Renal pelvis (tissue), 12 donors: Measurements from ENCODE around the gene AAK1. TPM values are rescaled to one million over a fixed set of nuclear protein-coding genes. Genes with fewer than 3 reads are reported as not detected.
"Not testable (repeated sequence)": the region's sequence is repeated elsewhere in the genome, so short reads cannot be mapped to it uniquely, and the experiment has no call there.

Experiments
- DNase-seq: peaks from one replicate; pipeline ENCODE4 v3.0.0-alpha.2; 2013
- long read RNA-seq, 16 experiments: transcript quantifications; one replicate each; lab custom pipeline, GENCODE V29; 2026
- polyA plus RNA-seq, 3 donors: library from polyadenylated mRNA; unstranded; fragments of 120-200 nt; gene quantifications; one replicate each; pipeline ENCODE4 v1.2.1, GENCODE V29; 2013; ENCODE audit not compliant: insufficient read length in 3 of 3

Gene AAK1
- 10 to 100 TPM; 16.7 to 27.0 (median 26.4) TPM for polyA plus RNA-seq
- long read RNA-seq, donor 1, result 0 reads
- long read RNA-seq, donor 2, partial matches to known transcripts, result 0 of 2 reads
- long read RNA-seq, donor 2, other reads (novel, unspliced or antisense), result 0 of 2 reads
- long read RNA-seq, donor 3, partial matches to known transcripts, result 0 of 4 reads
- long read RNA-seq, donor 3, other reads (novel, unspliced or antisense), result 0 of 4 reads
- long read RNA-seq, donor 4, partial matches to known transcripts, result 434 of 446 reads
- long read RNA-seq, donor 4, other reads (novel, unspliced or antisense), result 8 of 446 reads
- long read RNA-seq, donor 5, partial matches to known transcripts, result 136 of 170 reads
- long read RNA-seq, donor 5, other reads (novel, unspliced or antisense), result 33 of 170 reads
- long read RNA-seq, donor 6, partial matches to known transcripts, result 325 of 331 reads
- long read RNA-seq, donor 6, other reads (novel, unspliced or antisense), result 5 of 331 reads
- long read RNA-seq, donor 7, partial matches to known transcripts, result 325 of 406 reads
- long read RNA-seq, donor 7, other reads (novel, unspliced or antisense), result 81 of 406 reads
- long read RNA-seq, donor 8, result 0 reads
- long read RNA-seq, donor 9, partial matches to known transcripts, result 0 of 3 reads
- long read RNA-seq, donor 9, other reads (novel, unspliced or antisense), result 0 of 3 reads
- long read RNA-seq, donor 10, partial matches to known transcripts, result 0 of 1 reads
- long read RNA-seq, donor 10, other reads (novel, unspliced or antisense), result 0 of 1 reads
- long read RNA-seq, donor 11, partial matches to known transcripts, result 286 of 326 reads
- long read RNA-seq, donor 11, other reads (novel, unspliced or antisense), result 38 of 326 reads
- long read RNA-seq, donor 12, partial matches to known transcripts, result 354 of 504 reads
- long read RNA-seq, donor 12, other reads (novel, unspliced or antisense), result 149 of 504 reads
- long read RNA-seq, donor 13, partial matches to known transcripts, result 206 of 210 reads
- long read RNA-seq, donor 13, other reads (novel, unspliced or antisense), result 0 of 210 reads
- long read RNA-seq, donor 14, result 0 reads
- long read RNA-seq, donor 15, transcript AAK1-208 (2 exons, 453 nt), result major isoform, 6 of 6 reads
- long read RNA-seq, donor 15, partial matches to known transcripts, result 0 of 6 reads
- long read RNA-seq, donor 15, other reads (novel, unspliced or antisense), result 0 of 6 reads
- long read RNA-seq, donor 16, partial matches to known transcripts, result 0 of 3 reads
- long read RNA-seq, donor 16, other reads (novel, unspliced or antisense), result 0 of 3 reads

DNA sequence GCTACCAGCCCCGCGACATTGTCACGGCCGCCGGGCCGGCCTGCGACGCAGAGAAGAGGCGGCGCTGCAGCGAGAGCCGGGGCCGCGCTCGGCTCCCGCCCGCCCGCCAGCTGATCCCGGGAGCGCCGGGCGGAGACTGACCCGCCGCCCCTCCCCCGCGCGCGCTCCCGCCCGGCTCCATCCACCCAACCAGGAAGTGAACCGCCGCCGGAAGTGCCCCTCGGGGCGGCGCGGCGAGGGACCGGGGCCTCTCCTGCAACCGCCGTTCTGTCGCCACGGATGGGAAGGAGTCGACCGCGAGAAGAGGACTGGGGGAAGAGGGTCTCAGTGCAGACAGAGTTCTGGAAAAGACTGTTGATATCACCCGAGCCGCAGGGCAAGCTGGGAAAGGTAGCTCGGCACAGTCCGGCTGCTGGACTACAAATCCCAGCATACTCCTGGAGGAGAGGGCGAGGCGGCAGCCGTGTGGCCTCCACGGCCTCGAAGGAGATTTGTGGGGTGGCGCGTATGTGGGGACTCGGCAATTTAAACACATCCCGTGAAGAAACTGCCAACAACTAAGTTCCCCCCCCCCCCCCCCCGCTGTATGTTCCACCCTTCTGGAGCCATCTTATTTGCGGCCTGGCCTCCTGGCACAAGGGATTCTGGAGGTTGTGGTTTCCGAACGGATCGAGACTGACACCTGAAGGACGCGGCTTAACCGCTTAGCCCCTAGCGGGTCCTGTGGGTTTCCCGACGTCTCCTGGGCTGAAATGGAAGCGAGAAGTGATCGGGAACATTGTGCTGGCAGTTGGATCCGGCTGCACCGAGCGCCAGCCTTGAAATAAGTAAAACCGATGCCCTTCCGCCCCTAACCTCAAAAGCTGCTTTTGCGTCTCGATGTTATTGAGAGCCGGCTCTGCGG is at the start of gene AAK1:
TSS of gene AAK1 (minus strand) at position 138 of the 904 bp plus-strand sequence. CDS start 699 bp downstream, outside the sequence.
- peak; percentile 93 for DNase-seq

DNA sequence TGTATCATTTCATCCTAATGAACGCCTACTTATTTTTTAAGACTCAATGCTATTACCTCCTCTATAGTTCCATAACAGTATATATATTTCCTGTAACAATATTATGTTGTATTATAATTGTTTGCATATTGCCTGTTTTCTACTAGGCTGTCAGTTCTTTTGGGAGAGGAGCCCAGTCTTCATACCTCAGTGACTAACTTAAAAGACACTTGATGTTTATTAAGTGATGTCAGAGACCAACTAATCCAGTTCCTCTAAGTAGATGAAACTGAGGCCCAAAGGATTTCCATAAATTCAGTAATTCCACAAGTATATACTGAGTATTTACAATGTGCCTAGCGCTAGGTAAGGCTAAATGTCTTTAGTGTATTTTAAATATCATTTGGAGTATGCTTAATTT is 48.9 kb upstream of the AAK1 start:
- DNase-seq, result no peak

DNA sequence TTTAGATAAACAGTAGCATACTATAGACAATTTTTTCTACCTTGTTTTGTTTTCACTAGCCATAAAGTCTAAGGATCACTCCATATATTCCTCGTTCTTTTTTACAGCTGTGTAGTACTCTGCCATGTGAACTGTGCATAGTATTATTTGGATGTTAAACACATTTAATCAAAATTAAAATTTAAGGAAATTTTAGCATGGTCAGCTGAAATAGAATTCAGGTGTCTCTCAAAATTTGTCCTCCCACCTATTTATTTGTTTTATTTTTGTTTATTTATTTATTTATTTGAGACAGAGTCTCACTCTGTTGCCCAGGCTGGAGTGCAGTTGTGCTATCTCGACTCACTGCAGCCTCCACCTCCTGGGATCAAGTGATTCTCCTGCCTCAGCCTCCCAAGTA is 46.4 kb upstream of the AAK1 start:
- no peak for DNase-seq

DNA sequence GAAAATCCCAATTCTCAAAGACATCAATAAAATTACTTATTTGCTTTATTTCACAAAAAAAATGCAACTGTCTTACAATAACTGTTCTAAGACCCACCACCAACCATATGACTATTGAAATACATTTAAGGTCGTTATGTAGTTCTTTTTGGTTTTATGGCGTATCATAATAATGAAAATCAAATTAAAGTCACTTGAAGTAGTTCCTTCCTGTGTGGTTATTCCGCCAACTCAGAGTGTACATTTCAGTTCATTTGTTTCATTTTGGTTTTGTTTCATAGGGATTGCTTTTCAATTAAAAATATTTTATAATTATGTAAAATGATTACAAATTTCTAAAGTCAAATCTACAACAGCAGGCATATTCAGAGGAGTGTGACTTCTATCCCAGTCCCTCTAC is 45.9 kb upstream of the AAK1 start:
- DNase-seq, result no peak

DNA sequence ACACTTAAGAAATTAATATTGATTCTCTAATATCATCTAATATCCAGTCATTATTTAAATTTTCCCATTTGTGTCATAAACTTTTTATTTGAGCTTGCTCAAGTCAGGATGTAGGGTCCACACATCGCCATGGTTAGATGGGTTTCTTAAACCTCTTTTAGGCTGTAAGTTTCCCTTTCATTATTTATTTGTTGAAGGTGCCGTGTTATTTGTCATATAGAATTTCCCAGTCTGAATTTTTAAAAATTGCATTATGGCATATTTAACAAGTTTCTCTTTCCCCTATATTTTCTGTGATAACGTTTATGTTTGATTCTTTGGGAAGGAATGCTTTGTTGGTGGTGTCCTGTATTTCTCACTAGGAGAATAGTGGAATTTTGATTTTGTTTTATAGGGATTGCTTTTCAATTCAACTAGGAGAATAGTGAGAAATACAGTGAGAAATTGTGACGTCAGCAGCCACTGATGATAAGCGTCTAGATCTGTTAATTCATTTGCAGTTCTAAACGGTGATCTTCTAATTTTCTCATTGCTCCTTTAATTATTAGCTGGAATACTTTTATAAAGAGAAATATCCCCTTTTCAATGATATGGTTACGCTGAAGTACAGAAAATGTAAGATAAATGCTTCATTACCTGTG is 44.6 kb upstream of the AAK1 start:
- no peak for DNase-seq

DNA sequence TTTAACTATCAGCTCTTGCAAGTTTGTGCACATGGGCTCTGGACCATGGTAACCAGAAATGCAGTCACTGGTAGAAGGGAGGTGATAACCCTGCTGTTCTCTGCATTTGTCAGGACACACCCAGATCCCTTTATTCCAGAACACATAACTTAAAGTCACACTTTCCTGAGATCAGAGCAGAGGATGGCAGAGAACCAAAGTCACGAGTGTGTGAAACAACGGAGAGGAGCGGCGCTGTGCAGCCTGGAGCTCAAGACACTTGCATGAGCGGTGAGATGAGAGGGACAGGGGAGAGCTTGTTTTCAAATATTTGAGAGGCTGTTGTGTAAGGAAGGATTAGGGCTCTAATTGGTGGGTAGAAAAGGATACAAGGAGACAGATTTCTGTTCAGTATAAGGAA is 43.3 kb upstream of the AAK1 start:
- no peak for DNase-seq

DNA sequence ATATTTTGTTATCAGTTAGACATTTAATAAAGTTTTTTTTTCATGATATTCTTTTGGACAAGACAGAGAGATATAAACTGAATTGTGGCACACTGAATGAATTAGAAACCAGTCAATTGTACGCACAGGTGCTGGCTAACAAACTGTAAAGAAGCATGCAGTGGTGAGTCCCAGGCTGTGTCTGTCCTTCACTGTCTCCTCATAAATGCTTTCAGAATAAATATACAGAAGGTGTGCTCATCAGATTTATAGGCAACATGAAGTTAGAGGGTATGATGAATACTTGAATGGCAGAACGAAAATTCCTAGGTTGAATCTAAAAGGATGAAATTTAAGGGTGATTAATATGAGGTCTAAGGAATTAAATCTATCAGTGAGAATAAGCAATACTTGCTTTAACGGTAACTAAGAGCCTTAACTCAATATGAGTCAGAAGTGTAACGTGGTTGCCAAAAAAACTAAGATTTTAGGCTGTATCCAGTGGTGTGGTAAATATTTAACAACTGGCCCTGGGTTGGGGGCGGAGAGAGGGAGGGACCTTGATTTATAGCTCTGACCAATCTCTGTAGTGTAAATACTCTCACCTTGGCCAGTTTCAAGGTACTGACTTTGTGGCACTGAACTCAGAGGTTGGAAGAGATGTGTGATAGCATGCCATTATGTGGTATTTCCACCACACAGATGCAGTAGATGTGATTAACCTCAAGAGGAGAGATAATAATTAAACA is 41.9 kb upstream of the AAK1 start:
- no peak for DNase-seq

DNA sequence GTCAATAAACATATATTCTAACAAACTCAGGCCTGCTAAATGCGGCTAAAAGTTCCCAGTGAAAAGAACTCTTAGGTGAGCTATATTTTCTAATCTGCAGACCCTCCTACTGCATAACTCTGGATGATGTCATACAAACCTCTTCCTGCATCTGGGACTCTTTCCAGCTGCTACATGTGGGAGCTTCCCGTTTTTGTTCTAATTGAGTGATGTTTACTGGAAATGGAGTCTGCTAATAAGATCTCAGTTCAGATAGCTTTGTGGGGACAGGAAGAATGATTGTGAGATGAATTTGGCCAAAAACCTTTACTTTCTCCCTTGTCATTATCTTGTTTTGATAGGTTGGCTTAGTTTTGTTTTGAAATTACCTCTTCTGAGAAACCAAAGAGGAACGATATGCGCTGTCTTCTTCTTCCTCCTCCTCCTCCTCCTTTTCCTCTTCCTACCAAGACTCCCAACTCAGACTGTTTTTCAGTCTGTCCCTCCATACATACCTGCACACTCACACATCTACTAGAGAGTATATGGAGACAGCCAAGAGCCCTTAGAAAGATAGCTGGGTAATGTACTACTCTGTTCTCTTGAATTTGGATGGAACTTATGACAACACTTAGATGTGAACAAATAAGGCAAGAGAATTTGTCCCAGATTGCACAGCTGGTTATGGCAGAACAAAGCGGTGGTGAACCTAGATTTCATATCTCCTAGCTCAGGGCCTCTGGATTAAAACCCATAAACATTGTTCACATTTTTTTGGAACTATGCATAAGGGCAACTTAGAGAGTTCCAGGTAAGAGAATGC is 39.8 kb upstream of the AAK1 start:
- peak; percentile 84 for DNase-seq

DNA sequence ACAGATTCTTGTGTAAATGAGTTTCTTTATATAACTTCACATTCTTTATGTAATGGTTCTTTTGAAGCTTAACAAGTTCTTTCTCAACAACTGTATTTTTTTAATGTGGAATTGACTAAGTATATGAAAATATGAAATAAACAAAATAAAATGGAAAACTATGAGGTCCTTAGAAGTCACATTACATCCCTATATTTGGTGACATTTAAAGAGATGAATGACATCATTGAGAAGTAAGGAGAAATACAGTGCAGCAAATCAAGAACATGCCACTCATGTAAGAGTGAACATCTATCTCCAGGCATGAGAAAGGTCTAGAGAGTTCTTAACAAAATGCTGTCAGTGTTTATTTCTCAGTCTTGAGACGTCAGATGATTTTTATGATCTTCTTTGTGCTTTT is 39.0 kb upstream of the AAK1 start:
- no peak for DNase-seq

DNA sequence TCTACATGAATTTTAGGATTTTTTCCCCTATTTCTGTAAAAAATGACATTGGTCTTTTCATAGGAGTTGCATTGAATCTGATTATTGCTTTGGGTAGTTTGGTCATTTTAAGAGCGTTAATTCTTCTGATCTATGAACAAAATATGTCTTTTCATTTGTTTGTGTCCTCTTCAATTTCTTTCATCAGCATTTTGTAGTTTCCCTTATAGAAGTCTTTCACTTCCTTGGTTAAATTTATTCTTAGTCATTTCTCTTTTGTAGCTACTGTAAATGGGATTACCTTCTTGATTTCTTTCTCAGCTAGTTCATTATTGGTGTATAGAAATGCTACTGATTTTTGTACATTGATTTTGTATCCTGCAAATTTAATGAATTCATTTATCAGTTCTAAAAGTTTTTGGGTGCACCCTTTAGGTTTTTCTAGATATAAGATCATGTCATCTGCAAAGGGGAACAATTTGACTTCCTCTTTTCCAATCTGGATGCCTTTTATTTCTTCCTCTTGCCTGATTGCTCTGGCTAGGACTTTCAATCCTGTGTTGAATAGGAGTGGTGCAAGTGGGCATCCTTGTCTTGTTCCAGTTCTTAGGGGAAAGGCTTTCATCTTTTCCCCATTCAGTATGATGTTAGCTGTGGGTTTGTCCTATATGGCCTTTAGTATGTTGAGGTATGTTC is 36.6 kb upstream of the AAK1 start:
- DNase-seq, result no peak

DNA sequence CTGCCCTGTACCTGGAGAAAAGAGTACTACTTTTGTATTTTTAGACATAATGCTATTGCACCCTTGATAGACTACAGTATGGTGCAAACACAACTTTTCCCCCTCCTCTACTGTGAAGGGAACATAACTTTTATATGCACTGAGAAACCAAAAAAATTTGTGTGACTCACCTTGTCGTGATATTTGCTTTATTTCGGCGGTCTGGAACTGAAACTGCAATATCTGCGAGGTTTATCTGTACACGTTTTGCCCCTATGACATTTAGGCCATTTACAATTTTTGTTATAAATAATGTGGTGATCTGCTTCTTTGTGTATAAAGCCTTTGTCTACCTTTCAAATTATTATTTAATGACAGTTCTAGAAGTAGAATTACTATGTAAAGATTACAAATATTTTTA is 34.4 kb upstream of the AAK1 start:
- no peak for DNase-seq

DNA sequence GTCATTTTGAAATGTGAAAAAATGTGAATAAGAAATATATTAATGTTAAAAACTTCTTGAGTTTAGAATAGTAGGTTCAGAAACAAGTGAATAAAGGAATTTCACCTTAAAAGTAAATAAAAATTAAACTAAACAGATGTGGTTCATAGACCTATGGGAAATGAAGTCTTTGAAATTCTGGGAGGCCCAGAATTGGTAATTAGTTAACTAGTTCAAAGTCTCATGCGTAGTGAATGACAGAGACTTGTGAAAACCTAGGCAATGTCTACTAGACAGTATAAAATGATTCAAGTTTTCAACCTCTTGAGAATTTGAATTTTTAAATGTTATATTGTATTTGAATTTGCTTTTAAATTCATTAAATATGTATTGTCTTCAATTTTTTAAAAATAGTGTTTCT is 32.6 kb upstream of the AAK1 start:
- no peak for DNase-seq

DNA sequence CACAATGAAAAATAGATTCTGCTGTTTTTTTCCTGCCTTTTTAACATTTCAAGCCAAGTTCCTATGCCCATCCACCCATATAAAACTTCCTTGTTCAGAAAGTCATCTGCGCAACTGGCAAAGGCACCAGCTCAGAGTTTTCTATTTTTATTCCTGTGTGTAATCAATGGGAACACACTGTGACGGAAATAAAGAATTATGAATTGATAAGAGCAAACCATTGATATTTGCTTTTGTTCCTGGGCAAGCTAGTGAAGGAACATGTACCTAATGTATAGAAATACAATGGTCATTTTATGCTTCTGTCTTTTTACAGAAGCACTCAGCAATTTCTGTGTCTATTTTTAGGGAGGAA is 30.8 kb upstream of the AAK1 start:
- no peak for DNase-seq

DNA sequence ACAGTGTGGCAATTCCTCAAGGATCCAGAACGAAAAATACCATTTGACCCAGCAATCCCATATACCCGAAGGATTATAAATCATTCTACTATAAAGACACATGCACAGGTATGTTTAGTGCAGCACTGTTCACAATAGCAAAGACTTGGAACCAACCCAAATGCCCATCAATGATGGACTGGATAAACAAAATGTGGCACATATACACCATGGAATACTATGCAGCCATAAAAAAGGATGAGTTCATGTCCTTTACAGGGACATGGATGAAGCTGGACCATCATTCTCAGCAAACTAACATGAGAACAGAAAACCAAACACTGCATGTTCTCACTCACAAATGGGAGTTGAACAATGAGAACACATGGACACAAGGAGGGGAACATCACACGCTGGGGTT is 29.6 kb upstream of the AAK1 start:
- not testable (repeated sequence) for DNase-seq

DNA sequence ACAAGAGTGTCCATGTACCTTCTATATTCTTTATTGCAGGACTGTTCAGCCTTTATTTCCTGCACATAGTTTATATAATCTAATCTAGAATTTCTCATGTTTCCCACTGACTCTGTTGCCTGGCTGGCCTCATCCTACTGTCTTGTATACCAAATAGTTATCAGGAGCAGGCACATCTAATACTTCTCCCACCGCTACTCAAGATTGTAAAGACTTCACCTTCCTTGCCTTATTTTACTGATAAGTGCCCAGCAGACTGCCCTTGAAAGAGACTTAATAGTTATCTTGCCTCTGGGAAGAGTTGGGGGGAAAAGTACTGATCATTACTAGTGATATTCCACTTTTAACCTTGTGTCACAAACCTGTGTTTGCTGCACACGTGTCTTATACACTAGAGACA is 26.1 kb upstream of the AAK1 start:
- no peak for DNase-seq

DNA sequence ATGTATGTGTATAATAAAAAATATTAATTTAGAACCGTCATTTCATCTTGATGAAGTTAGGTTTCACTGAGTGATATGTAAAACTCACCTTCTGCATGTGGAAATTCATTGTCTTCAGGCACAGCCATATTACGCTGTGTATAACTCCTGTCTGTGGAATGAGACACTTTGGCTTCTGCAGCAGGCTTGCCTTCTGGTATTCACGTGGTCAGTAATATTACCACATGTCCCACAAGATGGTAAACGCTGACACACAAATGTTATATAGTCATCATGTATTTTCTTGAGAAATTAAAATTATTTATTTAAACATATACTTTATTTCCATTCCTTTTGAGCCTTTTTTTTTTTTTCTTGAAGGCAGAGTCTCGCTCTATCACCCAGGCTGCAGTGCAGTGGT is 25.1 kb upstream of the AAK1 start:
- DNase-seq, result no peak

DNA sequence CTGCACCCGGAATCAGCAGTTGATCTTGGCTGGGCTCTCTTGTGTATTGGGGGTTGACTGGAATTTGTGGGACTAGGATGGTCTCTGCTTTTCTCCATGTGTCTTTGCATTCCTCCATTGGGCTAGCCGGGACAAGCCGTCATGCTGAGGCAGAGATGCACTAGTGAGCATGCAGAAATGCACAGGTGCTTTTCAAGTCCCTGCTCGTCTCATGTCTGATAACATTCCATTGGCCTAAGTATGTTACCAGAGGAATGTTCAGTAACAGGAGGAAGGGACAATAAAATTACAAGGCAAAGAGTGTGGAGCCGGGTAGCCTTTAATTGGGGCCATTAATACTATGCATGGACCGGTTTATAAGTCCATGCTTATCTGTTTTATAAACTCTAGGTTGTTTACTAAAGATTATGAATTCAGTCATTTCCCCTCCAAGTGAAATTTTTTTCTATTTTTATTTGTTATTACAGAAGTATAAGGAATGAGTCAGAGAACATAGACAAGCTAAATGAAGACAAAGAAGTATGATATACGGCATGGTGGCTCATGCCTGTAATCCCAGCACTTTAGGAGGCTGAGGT is 24.4 kb upstream of the AAK1 start:
- no peak for DNase-seq

DNA sequence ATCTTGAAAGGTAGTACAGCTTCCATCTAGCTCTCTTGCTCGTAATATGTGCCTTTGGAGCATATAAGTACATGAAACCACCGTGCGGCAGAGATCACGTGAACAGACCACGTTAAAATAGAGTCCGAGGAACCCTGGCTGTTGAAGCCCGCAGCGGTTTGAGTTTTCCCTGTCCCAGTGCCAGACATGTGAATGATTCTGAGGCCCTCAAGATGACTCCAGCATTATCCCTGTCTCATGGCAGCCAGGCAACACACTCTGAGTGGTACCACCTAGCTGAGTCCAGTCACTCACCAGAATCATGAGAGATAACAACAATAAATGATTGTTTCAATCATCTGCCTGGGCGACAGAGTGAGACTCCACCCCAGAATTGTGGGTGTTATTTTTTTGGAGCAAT is 21.6 kb upstream of the AAK1 start:
- no peak for DNase-seq
